Smooth muscle cell (in vitro differentiated cells): Measurements from ENCODE around the gene DIS3L2. TPM values are rescaled to one million over a fixed set of nuclear protein-coding genes. Genes with fewer than 3 reads are reported as not detected.
"Not testable (repeated sequence)": the region's sequence is repeated elsewhere in the genome, so short reads cannot be mapped to it uniquely, and the experiment has no call there.

Experiments
- DNase-seq: peaks from one replicate; lab custom pipeline; 2025; ENCODE audit not compliant: unreplicated experiment; lab: John Stamatoyannopoulos, UW
- H2AFZ ChIP-seq: fragments of 200-600 bp; sonication (generic); 2 replicates; pipeline ENCODE4 v1.6.0; 2016; ENCODE audit warnings: antibody characterized with exemption, low read depth, mild to moderate bottlenecking
- H3F3A ChIP-seq: fragments of 200-600 bp; sonication (generic); 2 replicates; pipeline ENCODE4 v1.6.0; 2017; ENCODE audit warnings: antibody characterized with exemption, low read depth
- H3K27ac ChIP-seq: fragments of 200-600 bp; sonication (generic); 2 replicates; pipeline ENCODE4 v1.5.1; 2016; ENCODE audit warnings: low read depth, mild to moderate bottlenecking
- H3K27me3 ChIP-seq: fragments of 200-600 bp; sonication (generic); 2 replicates; pipeline ENCODE4 v1.6.1; 2016; ENCODE audit warnings: low read depth, mild to moderate bottlenecking
- H3K36me3 ChIP-seq: fragments of 200-600 bp; sonication (generic); 2 replicates; pipeline ENCODE4 v1.5.1; 2016; ENCODE audit warnings: low read depth
- H3K4me1 ChIP-seq: fragments of 200-600 bp; sonication (generic); 2 replicates; pipeline ENCODE4 v1.5.1; 2016; ENCODE audit warnings: low read depth
- H3K4me2 ChIP-seq: fragments of 200-600 bp; sonication (generic); 2 replicates; pipeline ENCODE4 v1.6.0; 2016; ENCODE audit warnings: mild to moderate bottlenecking
- H3K4me3 ChIP-seq: fragments of 200-600 bp; sonication (generic); 2 replicates; pipeline ENCODE4 v1.5.1; 2016; ENCODE audit warnings: mild to moderate bottlenecking
- H3K79me2 ChIP-seq: fragments of 200-600 bp; sonication (generic); 2 replicates; pipeline ENCODE4 v1.6.0; 2016; ENCODE audit warnings: low read depth, mild to moderate bottlenecking
- H3K9ac ChIP-seq: fragments of 200-600 bp; sonication (generic); 2 replicates; pipeline ENCODE4 v1.6.0; 2016; ENCODE audit warnings: low read depth
- H3K9me3 ChIP-seq: fragments of 200-600 bp; sonication (generic); replicated peaks from 2 replicates; pipeline ENCODE4 v1.5.1; 2016; ENCODE audit warnings: low read depth
- H4K20me1 ChIP-seq: fragments of 200-600 bp; sonication (generic); 2 replicates; pipeline ENCODE4 v1.6.0; 2016; ENCODE audit warnings: low read depth
- WGBS: methylation state at CpG from one replicate; pipeline ENCODE4 v1.1.7; 2016; ENCODE audit warnings: low lambda C conversion rate; 5-methylcytosine and 5-hydroxymethylcytosine counted together
- polyA plus RNA-seq: library from polyadenylated mRNA; unstranded; fragments of >200 nt; fragmentation: Nextera tagmentation; extraction: Ambion mirVana; gene quantifications from 2 replicates; pipeline ENCODE4 v1.2.1, GENCODE V29; 2016
- total RNA-seq: library from RNA; depleted of rRNA; stranded (reverse); fragments of >200 nt; gene quantifications from 2 replicates; pipeline ENCODE4 v1.2.3, GENCODE V29; 2014
- TF ChIP-seq, protein P1 (sequence below): fragments of 200-600 bp; sonication (generic); IDR thresholded peaks from 2 replicates; pipeline ENCODE4 v1.5.1; 2017; ENCODE audit warnings: borderline replicate concordance, mild to moderate bottlenecking, antibody characterized with exemption; ENCODE audit not compliant: insufficient read depth, poor library complexity, severe bottlenecking

The DIS3L2 gene
- total and polyA plus RNA-seq, 2 experiments from 2014 or later, result 11.4 to 25.2 TPM

DNA sequence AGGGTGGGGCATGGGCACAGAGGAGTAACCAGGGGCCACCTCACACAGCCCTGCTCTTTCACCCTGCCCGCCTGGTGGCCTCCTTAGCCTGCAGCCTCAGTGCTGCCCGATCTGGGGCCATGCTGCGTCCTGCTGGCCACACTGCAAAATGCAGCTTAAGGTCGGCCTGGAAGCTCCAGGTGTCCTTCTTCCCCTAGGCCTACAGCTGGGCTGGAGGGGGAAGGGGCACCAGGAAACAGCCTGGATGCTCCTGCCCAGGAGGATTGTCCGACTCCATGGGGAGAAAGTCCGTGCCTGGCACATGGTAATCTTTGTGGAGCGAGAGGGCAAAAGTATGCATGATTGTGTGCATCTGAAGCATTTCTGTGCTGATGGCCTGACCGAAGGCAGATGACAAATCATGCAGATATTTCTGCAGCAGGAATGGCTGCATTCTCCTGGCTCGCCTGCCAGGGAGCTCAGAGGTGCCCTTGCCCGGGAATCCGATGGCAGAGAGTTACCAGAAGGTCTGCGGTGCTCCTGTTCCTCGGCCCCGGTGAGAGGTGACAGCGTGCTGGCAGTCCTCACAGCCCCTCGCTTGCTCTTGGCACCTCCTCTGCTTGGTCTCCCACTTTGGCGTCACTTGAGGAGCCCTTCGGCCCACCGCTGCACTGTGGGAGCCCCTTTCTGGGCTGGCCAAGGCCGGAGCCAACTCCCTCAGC is 404.3 kb downstream of the DIS3L2 start:
- Histone ChIP-seq H4K20me1 (no peaks in the 10 kb centered on the region), H3K9me3 (no peaks in the 10 kb centered on the region), H3K79me2 (no peaks in the 10 kb centered on the region), H3K4me2 (no peak overlapping the region), H3K4me3 (no peak overlapping the region), H3K27me3 (no peaks in the 10 kb centered on the region), H3K4me1 (no peaks in the 10 kb centered on the region), H2AFZ (no peak overlapping the region), H3F3A (no peaks in the 10 kb centered on the region), H3K9ac (no peak overlapping the region), H3K36me3 (no peaks in the 10 kb centered on the region), H3K27ac (no peak overlapping the region)
- TF ChIP-seq, protein P1, sequence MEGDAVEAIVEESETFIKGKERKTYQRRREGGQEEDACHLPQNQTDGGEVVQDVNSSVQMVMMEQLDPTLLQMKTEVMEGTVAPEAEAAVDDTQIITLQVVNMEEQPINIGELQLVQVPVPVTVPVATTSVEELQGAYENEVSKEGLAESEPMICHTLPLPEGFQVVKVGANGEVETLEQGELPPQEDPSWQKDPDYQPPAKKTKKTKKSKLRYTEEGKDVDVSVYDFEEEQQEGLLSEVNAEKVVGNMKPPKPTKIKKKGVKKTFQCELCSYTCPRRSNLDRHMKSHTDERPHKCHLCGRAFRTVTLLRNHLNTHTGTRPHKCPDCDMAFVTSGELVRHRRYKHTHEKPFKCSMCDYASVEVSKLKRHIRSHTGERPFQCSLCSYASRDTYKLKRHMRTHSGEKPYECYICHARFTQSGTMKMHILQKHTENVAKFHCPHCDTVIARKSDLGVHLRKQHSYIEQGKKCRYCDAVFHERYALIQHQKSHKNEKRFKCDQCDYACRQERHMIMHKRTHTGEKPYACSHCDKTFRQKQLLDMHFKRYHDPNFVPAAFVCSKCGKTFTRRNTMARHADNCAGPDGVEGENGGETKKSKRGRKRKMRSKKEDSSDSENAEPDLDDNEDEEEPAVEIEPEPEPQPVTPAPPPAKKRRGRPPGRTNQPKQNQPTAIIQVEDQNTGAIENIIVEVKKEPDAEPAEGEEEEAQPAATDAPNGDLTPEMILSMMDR, result peak; percentile 48
- DNase-seq, result no peak
- 68% methylated on average over 20 of the region's 20 CpGs for WGBS

DNA sequence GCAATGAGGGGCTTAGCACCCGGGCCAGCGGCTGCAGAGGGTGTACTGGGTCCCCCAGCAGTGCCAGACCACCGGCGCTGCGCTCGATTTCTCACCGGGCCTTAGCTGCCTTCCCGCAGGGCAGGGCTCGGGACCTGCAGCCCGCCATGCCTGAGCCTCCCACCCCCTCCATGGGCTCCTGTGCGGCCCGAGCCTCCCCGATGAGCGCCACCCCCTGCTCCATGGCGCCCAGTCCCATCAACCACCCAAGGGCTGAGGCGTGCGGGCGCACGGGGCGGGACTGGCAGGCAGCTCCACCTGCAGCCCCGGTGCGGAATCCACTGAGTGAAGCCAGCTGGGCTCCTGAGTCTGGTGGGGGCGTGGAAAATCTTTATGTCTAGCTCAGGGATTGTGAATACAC is 404.9 kb downstream of the DIS3L2 start:
- H3K4me1 ChIP-seq, H3K27ac ChIP-seq, H3F3A ChIP-seq, H3K9ac ChIP-seq, DNase-seq, H3K36me3 ChIP-seq, H4K20me1 ChIP-seq, H3K9me3 ChIP-seq, H3K4me2 ChIP-seq, H3K79me2 ChIP-seq, H3K4me3 ChIP-seq, H3K27me3 ChIP-seq, H2AFZ ChIP-seq: not testable (repeated sequence)
- 94% methylated on average over 12 of the region's 23 CpGs for WGBS

DNA sequence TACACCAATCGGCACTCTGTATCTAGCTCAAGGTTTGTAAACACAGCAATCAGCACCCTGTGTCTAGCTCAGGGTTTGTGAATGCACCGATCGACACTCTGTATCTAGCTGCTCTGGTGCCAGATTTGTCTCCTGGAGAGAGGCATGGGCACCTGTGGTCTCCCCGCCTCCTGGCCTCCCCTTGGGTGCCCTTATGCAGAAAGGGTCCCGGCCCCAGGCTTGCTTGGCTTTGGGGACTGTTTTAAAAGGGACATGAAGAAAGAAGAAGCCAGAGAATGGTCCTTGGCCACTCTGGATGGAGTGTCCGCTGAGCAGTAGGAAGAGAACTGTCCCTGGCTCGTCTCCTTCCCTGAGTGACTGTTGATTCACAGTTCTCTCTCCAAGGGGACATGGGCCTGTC is 405.5 kb downstream of the DIS3L2 start:
- DNase-seq, result no peak
- TF ChIP-seq, protein P1, result no peak
- WGBS, result 73% methylated on average over 7 of the region's 7 CpGs

DNA sequence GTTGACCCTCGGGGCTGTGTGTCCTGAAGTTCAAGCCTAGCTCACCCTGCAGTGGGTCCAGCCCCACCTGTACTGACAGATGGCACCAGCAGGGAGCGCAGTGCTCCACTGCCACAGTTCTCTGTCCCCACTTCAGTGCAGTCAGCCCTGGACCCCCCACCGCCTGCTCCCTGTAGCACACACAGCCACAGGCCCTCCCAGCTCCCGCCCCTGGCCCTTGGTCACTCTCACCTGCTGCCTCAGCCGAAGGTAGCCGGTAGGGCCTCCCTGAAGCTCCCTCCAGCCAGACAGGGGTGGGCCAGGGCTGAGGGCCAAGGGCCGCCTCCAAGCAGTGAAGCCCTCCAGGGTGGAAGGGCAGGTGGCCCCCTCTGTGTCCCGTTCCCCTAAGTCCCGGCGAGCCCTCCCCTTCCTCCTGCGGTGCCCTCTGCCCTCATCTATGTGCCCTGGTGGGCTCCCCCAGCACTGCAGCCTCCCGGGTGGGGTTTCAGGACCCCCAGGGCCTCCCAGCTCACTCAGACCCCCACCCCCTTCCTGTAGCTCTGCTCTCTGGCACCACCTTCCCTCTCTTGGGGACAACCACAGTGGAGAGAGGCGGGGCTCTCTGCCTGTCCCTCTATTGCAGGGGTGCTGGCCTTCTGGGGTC is 406.2 kb downstream of the DIS3L2 start:
- no peak for DNase-seq
- no peaks in the 10 kb centered on the region for H3K79me2 ChIP-seq
- no peaks in the 10 kb centered on the region for H3K4me1 ChIP-seq
- no peak overlapping the region for H2AFZ ChIP-seq
- WGBS, result 81% methylated on average over 12 of the region's 13 CpGs
- no peaks in the 10 kb centered on the region for H3K9me3 ChIP-seq
- H3K36me3 ChIP-seq, result no peaks in the 10 kb centered on the region
- H3K4me3 ChIP-seq, result no peak overlapping the region
- no peak overlapping the region for H3K27ac ChIP-seq
- no peaks in the 10 kb centered on the region for H3F3A ChIP-seq
- no peak overlapping the region for H3K4me2 ChIP-seq
- H3K27me3 ChIP-seq, result no peaks in the 10 kb centered on the region
- H3K9ac ChIP-seq, result no peak overlapping the region
- TF ChIP-seq, protein P1, result peak; percentile 22
- no peaks in the 10 kb centered on the region for H4K20me1 ChIP-seq

More for the DNA sequence above, 405.5 kb downstream of the DIS3L2 start:
- Histone ChIP-seq H3K27me3 (no peaks in the 10 kb centered on the region), H3K4me3 (no peak overlapping the region), H3K36me3 (no peaks in the 10 kb centered on the region), H2AFZ (no peak overlapping the region), H3K4me1 (no peaks in the 10 kb centered on the region), H3K79me2 (no peaks in the 10 kb centered on the region), H3K9me3 (no peaks in the 10 kb centered on the region), H3K27ac (no peak overlapping the region), H3K4me2 (no peak overlapping the region), H4K20me1 (no peaks in the 10 kb centered on the region), H3K9ac (no peak overlapping the region), H3F3A (no peaks in the 10 kb centered on the region)
